Renal cortex interstitium (tissue), 11 donors: ENCODE results near the gene PALLD. TPM values are rescaled to one million over a fixed set of nuclear protein-coding genes. Genes with fewer than 3 reads are reported as not detected.
A peak's percentile ranks its signal among the peaks of the same experiment; 100 is the strongest.

Experiments used
- DNase-seq, 11 donors: peaks; one replicate each; pipeline ENCODE4 v3.0.0-alpha.2; 2013; ENCODE audit warnings: low read depth in 9 of 11, low spot score in 4 of 11; ENCODE audit errors: extremely low read depth in 1 of 11
- polyA plus RNA-seq, 3 donors: library from polyadenylated mRNA; unstranded; fragments of 120-200 nt; gene quantifications; one replicate each; pipeline ENCODE4 v1.2.1, GENCODE V29; 2013; ENCODE audit not compliant: insufficient read length in 3 of 3

The PALLD gene
- polyA plus RNA-seq, 3 donors, result 182 to 194 (median 191) TPM

DNA sequence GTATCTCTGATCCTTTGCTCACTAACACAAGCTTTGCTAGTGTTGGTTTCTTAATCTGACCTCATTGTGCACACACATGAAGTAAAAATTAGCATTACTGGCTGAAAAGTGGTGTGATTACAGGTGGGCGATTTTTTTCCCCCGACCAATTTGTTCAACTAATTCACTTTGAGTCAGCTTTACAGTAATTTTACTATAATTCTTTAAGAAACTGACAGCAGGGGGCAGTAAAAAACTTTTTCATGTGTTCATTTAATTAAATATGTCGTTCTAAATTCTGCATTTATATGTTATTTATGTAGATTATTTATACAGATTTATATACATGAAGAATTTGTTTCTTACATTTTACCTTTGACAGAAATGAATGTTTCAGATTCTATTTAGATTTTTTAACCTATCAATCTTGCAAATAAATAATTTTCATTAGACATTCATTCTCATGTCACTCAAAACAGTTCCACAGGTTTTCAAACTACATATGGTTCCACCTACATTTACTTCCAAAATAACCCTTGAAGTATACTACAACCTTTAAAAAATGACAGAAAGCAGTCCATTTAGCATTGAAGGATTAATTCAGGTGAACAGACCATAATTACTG is 17.5 kb downstream of the PALLD start:
- DNase-seq, result peak in 8 of 11 donors; percentile 15 to 54 (median 25)

DNA sequence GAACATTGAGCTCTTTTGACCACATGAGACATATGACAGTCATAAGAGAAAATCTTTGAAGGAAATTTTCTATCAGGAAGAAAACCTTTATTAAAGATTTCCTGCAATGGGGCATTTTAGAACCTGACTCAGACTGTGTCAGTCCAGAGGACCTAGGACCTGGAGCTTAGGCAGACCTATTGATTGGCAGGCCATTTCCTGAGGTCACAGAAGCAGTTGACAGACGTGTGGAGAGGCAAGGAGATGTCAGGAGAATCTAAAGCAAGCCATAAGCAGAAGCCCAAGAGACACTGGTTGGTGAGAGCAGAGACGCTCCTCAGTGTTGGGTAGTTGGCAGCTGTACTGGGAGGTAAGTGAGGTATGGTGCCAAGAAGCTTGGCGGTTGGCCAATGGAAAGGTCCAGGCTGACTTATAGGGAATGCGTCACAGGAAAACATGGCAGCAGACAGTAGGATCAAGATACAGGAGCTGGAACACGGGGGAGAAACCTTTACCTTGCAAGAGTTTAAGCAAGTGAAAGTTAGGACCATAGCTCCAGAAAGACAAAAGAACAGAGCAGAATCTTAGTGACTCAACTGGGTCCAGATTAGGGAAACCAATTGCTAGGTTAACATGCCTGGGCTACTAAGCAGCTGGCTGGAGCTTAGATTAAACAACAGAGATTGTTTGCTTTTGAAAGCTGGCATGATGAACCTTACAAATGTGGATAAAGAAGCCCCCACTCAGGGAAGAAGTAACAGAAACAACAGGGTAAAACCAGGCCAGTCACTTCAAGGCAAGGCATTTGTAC is 18.6 kb downstream of the PALLD start:
- DNase-seq, result no peak

DNA sequence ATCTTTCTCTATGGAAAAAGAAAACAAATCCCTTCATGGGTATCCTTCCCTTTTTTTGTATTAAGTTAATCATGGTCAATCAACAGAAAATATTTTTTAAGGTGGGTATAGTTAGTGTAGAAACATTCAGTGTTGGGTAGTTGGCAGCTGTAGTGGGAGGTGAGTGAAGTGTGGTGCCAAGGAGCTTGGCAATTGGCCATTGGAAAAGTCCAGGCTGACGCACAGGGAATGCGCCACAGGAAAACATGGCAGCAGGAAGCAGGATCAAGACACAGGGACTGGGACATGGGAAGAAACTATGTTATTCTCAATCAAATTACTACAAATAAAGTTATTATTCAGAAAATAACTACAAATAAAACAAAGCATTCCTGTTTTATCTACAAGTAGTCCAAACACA is 20.0 kb downstream of the PALLD start:
- no peak for DNase-seq

DNA sequence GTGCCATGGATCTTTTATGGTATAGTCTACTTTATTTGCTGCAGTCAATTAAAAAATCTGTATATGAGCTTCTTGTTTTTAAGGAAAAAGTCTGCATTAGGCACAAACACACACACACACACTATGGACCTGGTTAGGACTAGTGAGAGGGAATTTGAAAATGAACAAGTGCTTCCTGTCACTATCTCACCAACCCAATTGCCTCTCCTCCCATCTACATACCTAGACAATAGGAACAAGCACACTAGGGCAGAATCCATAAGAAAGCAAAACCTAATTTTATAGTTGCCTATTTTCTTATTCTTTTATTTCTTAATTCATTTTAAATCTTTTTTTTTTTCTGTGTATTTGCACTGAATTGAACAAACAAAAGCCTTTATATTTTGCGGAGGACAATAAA is 22.7 kb downstream of the PALLD start:
- no peak for DNase-seq

DNA sequence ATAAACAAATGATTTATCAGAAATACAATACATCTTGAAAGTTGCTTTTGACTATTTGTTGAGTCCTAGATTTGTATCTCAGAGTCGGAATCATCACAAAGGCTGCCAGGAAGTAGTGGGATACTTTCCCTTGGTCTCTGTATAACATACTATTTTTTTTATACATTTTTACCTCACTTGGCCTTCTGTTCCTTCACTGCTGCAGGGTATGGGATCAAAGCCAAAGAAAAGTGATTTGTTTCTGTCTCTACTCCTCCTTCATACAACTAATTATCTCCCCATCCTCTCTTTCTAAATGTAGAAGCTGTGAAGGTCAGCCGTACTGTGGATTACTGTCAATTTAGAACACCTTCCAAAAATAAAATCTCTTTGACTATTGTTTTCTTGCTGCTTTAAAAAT is 24.9 kb downstream of the PALLD start:
- no peak for DNase-seq

DNA sequence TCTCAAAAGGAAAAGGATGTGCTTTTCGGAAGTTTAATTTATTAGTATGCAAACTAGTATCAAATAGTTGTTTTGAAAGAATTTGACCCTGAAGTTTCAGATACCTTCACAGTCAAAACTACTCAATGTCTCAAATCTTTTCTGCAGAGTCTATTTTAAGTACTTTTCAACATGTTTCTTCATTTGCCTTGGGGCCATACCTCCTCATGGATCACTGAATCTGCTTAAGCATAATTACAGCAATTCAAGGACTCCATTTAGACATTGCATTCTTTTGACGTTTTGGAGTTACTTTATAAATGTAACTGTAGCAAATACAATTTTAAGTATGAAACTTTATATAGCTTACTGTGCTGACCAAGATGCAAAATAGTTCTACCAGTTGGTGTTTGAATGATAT is 25.5 kb downstream of the PALLD start:
- no peak for DNase-seq

DNA sequence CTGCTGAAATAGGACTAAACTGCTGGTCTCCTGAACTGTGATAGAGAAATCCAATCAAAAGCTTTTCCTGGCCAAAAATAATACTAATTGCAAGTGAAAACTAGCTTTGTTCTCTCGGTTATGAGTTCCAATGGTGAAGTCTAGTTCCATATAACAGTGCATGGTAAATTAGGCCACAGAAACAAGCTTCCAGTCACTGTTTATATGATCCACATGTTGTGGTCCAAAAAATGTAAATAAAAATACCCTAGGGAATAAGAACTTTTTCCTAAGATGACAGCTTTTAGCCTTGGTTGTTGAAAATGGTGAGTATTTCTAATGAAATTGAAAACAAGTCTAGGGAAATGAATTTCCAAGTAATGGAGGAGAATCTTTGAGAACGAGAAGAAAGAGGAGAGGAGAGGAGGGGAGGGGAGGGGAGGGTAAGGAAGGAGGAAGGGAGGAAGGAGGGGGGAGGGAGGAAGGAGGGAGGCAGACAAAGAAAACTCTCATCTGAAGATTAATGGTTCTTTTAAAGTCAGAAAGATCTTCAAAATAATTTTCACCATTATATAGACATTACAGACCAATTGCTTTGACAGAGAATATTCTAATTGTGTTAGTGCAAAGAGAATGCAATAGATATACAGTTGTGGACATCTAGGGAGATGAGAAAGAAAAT is 26.1 kb downstream of the PALLD start:
- DNase-seq, result no peak

DNA sequence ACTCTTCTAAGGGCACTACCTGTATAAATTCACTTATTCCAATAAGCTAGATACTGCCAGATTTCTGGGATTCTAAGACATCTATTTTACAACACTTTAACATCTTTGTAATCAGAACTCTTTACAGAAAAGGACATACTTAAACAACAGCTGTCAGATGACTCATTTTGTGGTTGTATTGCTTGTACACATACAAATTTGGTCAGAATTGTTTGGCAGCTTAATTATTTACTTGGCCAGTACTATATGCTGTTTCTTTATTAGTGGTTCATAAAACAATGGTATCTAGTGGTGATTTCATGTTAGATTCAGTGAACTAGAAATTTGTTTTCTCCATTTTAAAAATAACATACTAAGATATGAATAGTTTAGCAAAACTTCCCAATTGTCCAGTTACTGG is 27.2 kb downstream of the PALLD start:
- DNase-seq, result no peak

DNA sequence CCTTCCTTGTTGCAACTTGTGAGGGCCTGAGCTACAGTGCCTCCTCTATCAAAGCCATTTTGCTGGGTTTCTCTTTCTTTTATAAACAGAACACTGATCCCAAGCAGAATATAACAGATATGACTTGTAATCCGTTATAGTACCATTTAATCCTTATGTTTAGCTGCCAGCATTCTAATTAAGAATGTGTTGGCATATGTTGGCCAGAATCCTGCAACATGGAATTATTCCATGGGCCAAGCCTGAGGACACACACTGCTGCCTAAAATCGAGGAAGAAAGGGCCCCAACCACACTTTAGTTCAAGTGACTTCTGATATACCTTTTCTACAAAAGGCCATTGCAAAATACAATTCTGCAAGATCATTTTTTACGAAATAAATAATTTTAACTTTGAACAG is 28.0 kb downstream of the PALLD start:
- no peak for DNase-seq

DNA sequence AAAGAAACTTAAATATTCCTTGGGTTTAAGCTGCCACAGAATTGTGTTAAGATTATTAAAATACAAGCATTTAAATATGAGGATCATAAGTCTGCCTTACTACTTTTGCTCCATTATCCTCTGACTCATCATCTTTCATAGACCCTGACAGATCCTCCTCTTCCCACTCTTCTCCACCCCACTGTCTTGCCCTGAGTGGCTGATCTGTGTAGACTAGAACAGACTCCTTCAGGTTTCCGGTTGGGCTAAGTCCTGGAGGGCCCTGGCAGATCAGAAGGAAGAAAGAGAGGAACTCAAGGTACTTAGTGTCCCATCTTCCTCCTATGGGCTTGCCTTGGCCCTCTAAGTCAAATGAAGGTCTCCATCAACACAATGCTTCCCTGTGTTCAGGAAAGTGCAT is 30.7 kb downstream of the PALLD start:
- no peak for DNase-seq

DNA sequence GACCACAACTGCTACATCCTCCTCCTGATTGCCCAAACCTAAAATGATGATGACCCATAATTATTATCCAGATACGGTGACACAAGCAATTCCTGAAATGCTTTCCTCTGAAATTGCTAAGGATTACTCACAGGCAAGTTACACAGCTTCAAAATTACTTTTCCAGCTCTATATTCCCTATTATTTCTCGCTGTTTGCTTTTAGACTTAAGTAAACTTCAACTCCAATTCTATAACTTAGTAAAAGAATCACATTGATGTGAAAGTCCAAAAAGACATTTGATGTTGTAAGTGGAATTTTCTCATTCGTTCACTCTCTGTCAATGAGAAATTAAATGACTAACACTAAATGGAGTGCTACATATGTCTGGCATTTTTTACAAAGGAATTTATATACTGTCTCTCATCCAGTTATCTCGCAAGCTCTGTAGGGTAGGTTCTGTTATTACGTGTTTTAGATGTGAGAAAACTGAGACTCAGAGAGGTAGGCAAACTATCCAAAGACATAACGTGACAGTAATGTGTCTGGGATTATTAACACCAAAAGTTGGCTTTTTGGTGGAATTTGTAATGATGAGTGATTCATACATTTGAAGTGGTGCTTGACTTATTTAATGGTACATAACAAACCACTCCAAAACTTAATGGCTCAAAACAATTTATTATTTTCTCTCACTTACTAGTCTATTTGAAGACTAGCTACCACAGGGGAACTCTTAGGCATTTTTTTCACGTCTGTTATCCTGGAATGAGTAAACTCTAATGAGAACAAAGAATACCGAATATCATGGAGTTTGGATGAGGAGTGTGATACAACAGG is 31.5 kb downstream of the PALLD start:
- DNase-seq, result no peak

DNA sequence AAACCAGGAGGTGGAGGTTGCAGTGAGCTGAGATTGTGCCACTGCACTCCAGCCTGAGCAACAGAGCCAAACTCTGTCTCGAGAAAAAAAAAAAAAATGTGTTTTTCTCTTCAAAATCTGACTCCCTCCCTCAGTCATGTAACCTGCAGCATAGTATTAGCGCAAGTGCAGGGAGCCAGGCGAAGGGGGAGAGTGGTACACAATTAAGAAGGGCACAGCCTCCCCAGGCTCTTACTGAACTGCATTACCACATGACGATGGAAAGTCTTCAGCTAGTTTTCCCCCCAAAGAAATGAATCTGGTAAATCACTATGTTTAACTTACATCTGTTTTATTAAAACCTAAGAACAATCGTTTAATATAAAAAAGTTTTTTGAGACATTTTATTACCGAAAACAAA is 32.4 kb downstream of the PALLD start:
- DNase-seq, result no peak

DNA sequence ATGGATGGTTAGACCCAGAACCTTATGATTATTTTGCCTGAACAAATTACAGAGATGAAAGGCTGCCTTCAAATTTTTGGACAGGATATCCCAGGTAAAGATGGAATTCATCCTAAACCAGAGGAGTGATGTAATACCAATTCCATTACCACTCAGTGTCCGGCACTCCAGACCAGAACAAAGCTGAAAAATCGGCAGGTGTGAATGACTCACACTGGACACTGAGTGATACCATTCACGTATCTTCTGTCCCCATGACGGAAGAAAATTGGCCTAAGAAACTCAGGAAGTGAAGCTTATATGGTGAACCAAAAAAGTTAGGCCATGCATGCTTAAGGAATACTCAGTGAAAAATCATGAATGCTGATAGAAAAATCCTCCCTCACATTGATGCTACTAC is 34.5 kb downstream of the PALLD start:
- no peak for DNase-seq

DNA sequence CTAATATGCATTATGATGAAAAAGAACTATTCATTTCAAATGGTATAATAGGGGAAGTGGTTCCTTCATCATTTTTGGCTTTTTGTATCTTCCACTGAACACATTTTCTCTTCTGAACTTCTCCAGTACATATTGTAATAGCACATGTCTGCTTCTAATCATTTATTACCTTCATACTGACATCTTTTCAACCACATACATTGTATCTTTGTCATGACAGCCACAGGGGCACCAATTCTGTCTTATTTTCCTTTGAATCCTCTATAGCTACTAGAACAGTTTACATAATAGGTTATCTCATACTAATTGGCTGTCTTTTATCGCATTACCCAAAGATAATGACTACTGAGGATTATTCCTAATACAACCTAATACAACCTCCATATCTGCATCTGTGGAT is 37.7 kb downstream of the PALLD start:
- DNase-seq, result no peak

DNA sequence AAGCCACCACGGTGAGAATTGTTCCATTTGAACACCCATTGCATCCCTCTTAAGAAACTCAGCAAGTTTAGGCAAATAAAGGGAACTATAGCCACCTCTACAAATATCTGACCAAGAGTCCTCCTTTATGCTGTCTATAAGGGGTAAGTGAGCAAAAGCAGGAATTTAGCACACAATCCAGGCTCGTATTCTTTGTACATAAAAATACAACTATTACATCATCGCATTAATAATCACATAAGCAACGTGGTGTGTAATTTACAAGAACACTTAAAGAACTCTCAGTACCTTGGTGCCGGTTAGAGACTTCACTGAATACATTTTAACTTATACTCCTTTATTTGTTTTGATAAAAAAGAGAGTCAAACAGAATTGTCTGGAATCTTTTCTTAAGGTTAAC is 38.8 kb downstream of the PALLD start:
- DNase-seq, result no peak

DNA sequence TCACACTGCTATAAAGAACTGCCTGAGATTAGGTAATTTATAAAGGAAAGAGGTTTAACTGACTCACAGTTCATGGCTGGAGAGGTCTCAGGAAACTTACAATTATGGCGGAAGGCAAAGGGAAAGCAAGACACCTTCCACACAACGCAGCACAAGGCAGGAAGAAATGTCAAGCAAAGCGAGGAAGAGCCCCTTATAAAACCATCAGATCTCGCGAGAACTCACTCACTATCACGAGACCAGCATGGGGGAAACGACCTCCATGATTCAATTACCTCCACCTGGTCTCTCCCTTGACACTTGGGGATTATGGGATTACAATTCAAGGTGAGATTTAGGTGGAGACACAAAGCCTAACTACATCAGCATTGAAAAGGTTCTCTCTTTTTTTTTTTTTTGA is 39.6 kb downstream of the PALLD start:
- no peak for DNase-seq

DNA sequence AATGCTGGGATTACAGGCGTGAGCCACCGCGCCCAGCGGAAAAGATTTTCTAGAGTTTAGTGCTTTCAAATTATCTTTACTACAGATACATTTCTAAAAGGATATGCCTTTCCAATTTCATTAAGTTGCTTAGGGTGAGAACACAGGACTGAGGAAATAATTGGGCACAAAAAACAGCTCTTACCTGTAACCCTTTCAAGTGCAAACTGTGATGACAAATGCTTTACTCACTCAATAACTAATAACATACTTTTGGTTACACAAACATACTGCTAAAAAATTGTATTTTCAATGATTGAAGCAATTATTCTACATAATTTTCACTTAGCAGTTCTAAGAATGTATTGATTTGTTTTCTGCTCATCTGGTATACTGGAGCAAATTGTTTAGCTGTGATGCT is 40.2 kb downstream of the PALLD start:
- DNase-seq, result no peak

DNA sequence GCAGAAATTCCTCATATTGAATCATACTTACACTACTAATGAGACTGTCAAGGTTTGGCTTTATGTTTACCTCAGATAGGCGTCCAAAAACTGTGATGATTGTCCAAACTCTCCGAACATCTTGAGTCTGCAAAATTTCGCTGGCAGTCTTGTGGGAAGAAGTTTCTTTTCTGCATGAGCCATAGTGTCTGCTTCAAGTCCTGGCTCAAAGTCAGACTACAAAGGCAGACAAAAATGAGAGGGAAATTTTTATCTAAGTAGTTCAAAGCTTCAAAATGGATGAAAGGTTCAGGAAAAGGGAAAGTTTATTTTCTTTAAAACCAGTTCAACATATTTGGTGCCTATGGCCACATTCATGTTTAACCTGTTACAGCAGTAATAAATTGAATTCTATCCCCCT is 40.7 kb downstream of the PALLD start:
- DNase-seq, result no peak

DNA sequence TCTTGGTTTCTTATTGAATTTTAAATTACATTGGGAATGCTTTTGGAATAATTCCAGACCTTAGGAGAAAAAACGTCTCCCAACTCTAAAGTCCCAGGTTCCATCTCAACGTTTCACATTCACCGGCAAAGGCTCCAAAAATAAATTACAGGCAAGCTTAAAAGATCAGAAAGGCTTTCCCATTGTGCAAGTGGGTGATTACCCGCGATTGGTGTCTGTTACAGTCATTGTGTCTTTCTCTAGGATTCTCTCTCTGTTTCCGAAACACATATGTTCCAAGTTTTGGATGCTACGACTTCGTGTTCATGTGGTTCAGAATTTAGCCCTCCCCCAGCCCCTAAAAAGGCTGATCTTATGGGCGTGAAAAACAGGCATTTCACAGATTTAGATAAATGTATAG is 41.8 kb downstream of the PALLD start:
- no peak for DNase-seq

DNA sequence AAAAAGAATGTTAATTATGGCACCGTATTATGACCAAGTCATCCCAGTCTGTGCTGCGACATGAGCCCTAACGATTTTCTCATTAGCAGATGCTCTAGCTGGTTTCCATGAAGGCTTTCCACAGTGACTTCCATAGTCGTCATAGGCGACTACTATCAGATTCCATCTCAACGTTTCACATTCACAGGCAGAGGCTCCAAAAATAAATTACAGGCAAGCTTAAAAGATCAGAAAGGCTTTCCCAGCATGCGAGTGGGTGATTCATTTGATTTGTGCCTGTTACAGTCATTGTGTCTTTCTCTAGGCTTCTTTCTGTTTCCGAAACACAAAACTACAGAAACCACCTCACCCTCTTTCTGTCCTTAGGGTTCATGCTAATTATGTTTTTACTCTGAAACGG is 43.2 kb downstream of the PALLD start:
- no peak for DNase-seq
